Fibroblast of lung (primary cell): Measurements from ENCODE around the gene TBX10.

ENCODE experiments used
- EZH2 ChIP-seq: IDR thresholded peaks from 2 replicates; pipeline ENCODE4 v1.5.1; 2012; ENCODE audit warnings: low read length, control low read depth, mild to moderate bottlenecking; ENCODE audit errors: missing control alignments
- TF ChIP-seq, protein P1 (sequence below), 2 donors: IDR thresholded peaks in 1 of 2; conservative IDR thresholded peaks in 1 of 2; 1 replicate in 1 of 2; 2 replicates in 1 of 2; pipeline ENCODE4 v1.5.1; 2011 to 2012; ENCODE audit warnings: low read length in 2 of 2, control low read depth in 1 of 2, inconsistent platforms in 1 of 2, low read depth in 1 of 2, mild to moderate bottlenecking in 1 of 2

DNA sequence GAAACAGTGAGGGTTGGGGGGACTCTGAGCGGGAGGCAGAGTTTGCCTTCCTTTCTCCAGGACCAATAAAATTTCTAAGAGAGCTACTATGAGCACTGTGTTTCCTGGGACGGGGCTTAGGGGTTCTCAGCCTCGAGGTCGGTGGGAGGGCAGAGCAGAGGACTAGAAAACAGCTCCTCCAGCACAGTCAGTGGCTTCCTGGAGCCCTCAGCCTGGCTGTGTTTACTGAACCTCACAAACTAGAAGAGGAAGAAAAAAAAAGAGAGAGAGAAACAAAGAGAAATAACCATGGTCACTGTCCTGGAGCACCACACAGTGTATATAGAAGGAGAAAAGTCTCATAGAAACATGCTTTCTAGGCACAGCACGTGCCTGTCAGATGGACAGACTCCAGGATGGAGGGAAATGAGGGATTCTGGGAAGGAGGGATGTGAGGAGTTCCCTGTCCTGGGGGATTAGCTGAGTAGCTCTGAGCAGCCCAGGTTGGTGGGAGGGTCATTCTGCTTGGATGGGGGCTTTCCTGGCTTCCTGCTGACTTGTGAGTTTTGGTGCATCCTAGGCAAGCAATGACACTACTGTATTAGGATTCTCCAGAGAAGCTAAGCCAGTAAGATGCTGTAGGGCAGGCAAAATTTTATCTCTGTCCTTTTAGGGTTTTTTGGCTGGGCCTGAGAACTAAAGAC is 52.9 kb downstream of the TBX10 start:
- TF ChIP-seq, protein P1, sequence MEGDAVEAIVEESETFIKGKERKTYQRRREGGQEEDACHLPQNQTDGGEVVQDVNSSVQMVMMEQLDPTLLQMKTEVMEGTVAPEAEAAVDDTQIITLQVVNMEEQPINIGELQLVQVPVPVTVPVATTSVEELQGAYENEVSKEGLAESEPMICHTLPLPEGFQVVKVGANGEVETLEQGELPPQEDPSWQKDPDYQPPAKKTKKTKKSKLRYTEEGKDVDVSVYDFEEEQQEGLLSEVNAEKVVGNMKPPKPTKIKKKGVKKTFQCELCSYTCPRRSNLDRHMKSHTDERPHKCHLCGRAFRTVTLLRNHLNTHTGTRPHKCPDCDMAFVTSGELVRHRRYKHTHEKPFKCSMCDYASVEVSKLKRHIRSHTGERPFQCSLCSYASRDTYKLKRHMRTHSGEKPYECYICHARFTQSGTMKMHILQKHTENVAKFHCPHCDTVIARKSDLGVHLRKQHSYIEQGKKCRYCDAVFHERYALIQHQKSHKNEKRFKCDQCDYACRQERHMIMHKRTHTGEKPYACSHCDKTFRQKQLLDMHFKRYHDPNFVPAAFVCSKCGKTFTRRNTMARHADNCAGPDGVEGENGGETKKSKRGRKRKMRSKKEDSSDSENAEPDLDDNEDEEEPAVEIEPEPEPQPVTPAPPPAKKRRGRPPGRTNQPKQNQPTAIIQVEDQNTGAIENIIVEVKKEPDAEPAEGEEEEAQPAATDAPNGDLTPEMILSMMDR (conservative IDR thresholded peaks at IDR 0.05 in 1 of 2, IDR thresholded peaks at IDR 0.05 in 1 of 2; ENCODE audit: low read depth in 1 of 2, low read length in 2 of 2): no peak
- TF ChIP-seq EZH2: no peak
